GM23338 (cell line): ENCODE results near the gene TMEM59L. TPM values are rescaled to one million over a fixed set of nuclear protein-coding genes. Genes with fewer than 3 reads are reported as not detected.

Experiments used
- ATAC-seq: fragments of 200-7000 bp; cut with Tn5 transposase; 3 replicates; pipeline ENCODE4 v1.9.1; 2020
- DNase-seq: peaks from one replicate; pipeline ENCODE4 v3.0.0-alpha.2; 2015; ENCODE audit warnings: low spot score
- H2AFZ ChIP-seq: fragments of 200-600 bp; sonication (generic); 2 replicates; pipeline ENCODE4 v1.8.0; 2016; ENCODE audit warnings: antibody characterized with exemption, mild to moderate bottlenecking, moderate library complexity
- H3F3A ChIP-seq: fragments of 200-600 bp; sonication (generic); replicated peaks from 2 replicates; pipeline ENCODE4 v1.8.0; 2017; ENCODE audit warnings: antibody characterized with exemption, mixed run types, low read depth
- H3K27ac ChIP-seq: fragments of 200-600 bp; sonication (generic); 2 replicates; pipeline ENCODE4 v1.6.1; 2016; ENCODE audit warnings: low read depth
- H3K27me3 ChIP-seq: fragments of 200-600 bp; sonication (generic); 2 replicates; pipeline ENCODE4 v1.8.0; 2016; ENCODE audit warnings: mild to moderate bottlenecking, mixed run types, moderate library complexity; ENCODE audit not compliant: insufficient read depth
- H3K36me3 ChIP-seq: fragments of 200-600 bp; sonication (generic); 2 replicates; pipeline ENCODE4 v1.8.0; 2016; ENCODE audit warnings: mild to moderate bottlenecking; ENCODE audit not compliant: insufficient read depth
- H3K4me1 ChIP-seq: fragments of 200-600 bp; sonication (generic); 2 replicates; pipeline ENCODE4 v1.8.0; 2016; ENCODE audit warnings: mild to moderate bottlenecking, moderate library complexity; ENCODE audit not compliant: insufficient read depth
- H3K4me2 ChIP-seq: fragments of 200-600 bp; sonication (generic); 2 replicates; pipeline ENCODE4 v1.7.1; 2017; ENCODE audit warnings: mixed run types
- H3K4me3 ChIP-seq: fragments of 200-600 bp; sonication (generic); 2 replicates; pipeline ENCODE4 v1.6.1; 2016; ENCODE audit warnings: mixed run types
- H3K79me2 ChIP-seq: fragments of 200-600 bp; sonication (generic); replicated peaks from 2 replicates; pipeline ENCODE4 v1.8.0; 2017; ENCODE audit warnings: mild to moderate bottlenecking; ENCODE audit not compliant: insufficient read depth
- H3K9me2 ChIP-seq: fragments of 200-600 bp; sonication (generic); 2 replicates; pipeline ENCODE4 v1.8.0; 2017; ENCODE audit not compliant: insufficient read depth
- H4K20me1 ChIP-seq: fragments of 200-600 bp; sonication (generic); replicated peaks from 2 replicates; pipeline ENCODE4 v1.8.0; 2017; ENCODE audit warnings: mild to moderate bottlenecking; ENCODE audit not compliant: insufficient read depth
- H3K27ac Mint-ChIP-seq: 2 replicates; pipeline ENCODE4 v1.8.0; 2020; ENCODE audit warnings: inconsistent platforms, mild to moderate bottlenecking, moderate library complexity, mixed read lengths
- H3K27me3 Mint-ChIP-seq: 3 replicates; pipeline ENCODE4 v1.8.0; 2022; ENCODE audit warnings: low read depth, mild to moderate bottlenecking, moderate library complexity, mixed read lengths, inconsistent platforms; ENCODE audit not compliant: insufficient read depth, poor library complexity
- H3K36me3 Mint-ChIP-seq: 3 replicates; pipeline ENCODE4 v1.8.0; 2021; ENCODE audit warnings: low read depth, mild to moderate bottlenecking, inconsistent platforms, moderate library complexity, mixed read lengths
- H3K4me1 Mint-ChIP-seq: 3 replicates; pipeline ENCODE4 v1.8.0; 2020; ENCODE audit warnings: mild to moderate bottlenecking, inconsistent platforms, mixed read lengths
- H3K4me3 Mint-ChIP-seq: 3 replicates; pipeline ENCODE4 v1.8.0; 2021; ENCODE audit warnings: moderate library complexity, mild to moderate bottlenecking, inconsistent platforms, mixed read lengths
- H3K9me3 Mint-ChIP-seq: 3 replicates; pipeline ENCODE4 v1.8.0; 2020; ENCODE audit warnings: moderate library complexity, mild to moderate bottlenecking, inconsistent platforms, mixed read lengths
- ETS1 ChIP-seq: IDR thresholded peaks from 2 replicates; pipeline ENCODE4 v1.6.1; 2016; ENCODE audit warnings: antibody characterized with exemption
- EZH2 ChIP-seq: fragments of 200-600 bp; sonication (generic); IDR thresholded peaks from one replicate; pipeline ENCODE4 v1.8.0; 2017; ENCODE audit warnings: antibody characterized with exemption, mild to moderate bottlenecking, low read depth; ENCODE audit not compliant: unreplicated experiment
- EZH2phosphoT487 ChIP-seq: fragments of 200-600 bp; sonication (generic); IDR thresholded peaks from one replicate; pipeline ENCODE4 v1.8.1; 2018; ENCODE audit warnings: antibody characterized with exemption; ENCODE audit not compliant: unreplicated experiment
- JUNB ChIP-seq: IDR thresholded peaks from one replicate; pipeline ENCODE4 v1.6.1; 2016; ENCODE audit warnings: antibody characterized with exemption; ENCODE audit not compliant: unreplicated experiment
- NANOG ChIP-seq: IDR thresholded peaks from 2 replicates; pipeline ENCODE4 v1.6.1; 2016; ENCODE audit warnings: antibody characterized with exemption, borderline replicate concordance
- POLR2AphosphoS5 ChIP-seq: IDR thresholded peaks from 2 replicates; pipeline ENCODE4 v1.6.1; 2016; ENCODE audit warnings: antibody characterized with exemption, low read depth
- STAT1 ChIP-seq: IDR thresholded peaks from one replicate; pipeline ENCODE4 v1.6.1; 2016; ENCODE audit warnings: antibody characterized with exemption; ENCODE audit not compliant: unreplicated experiment
- polyA plus RNA-seq: library from polyadenylated mRNA; unstranded; fragments of >200 nt; fragmentation: Nextera tagmentation; extraction: Ambion mirVana; gene quantifications from 2 replicates; pipeline ENCODE4 v1.2.1, GENCODE V29; 2016
- total RNA-seq: library from RNA; depleted of rRNA; stranded (reverse); fragments of >200 nt; shearing (Covaris generic); gene quantifications from 2 replicates; pipeline ENCODE4 v1.2.3, GENCODE V29; 2014
- TF ChIP-seq, protein P1 (sequence below): fragments of 250-450 bp; sonication (Bioruptor Pico); IDR thresholded peaks from 2 replicates; pipeline ENCODE4 v1.5.0; 2020; ENCODE audit warnings: mild to moderate bottlenecking, moderate library complexity

Gene TMEM59L
- total and polyA plus RNA-seq, 2 experiments from 2014 or later = 9.8 to 15.7 TPM

- no peaks in the 10 kb centered on the region for H3K9me2 ChIP-seq
- H3K4me3 Mint-ChIP-seq = no peak overlapping the region
These were observed 14.2 kb downstream of the TMEM59L start for GRCh38 chr19:18626906-18627305.

More at GRCh38 chr19:18626906-18627305, 14.2 kb downstream of the TMEM59L start:
- H3K79me2 ChIP-seq = no peaks in the 10 kb centered on the region
- H3K27ac ChIP-seq = no peak overlapping the region
- no peaks in the 10 kb centered on the region for H3K27me3 ChIP-seq
- H3K4me1 ChIP-seq = no peaks in the 10 kb centered on the region
- no peak overlapping the region for H2AFZ ChIP-seq
- DNase-seq (peak; percentile 28), ATAC-seq (no peak)
- no peak overlapping the region for H3K4me2 ChIP-seq
- Mint-ChIP-seq H3K4me1 (no peaks in the 10 kb centered on the region), H3K27me3 (peaks cover 9% of the 10 kb centered on the region), H3K27ac (no peak overlapping the region), H3K9me3 (no peaks in the 10 kb centered on the region), H3K36me3 (no peaks in the 10 kb centered on the region)
- TF ChIP-seq, protein P1, sequence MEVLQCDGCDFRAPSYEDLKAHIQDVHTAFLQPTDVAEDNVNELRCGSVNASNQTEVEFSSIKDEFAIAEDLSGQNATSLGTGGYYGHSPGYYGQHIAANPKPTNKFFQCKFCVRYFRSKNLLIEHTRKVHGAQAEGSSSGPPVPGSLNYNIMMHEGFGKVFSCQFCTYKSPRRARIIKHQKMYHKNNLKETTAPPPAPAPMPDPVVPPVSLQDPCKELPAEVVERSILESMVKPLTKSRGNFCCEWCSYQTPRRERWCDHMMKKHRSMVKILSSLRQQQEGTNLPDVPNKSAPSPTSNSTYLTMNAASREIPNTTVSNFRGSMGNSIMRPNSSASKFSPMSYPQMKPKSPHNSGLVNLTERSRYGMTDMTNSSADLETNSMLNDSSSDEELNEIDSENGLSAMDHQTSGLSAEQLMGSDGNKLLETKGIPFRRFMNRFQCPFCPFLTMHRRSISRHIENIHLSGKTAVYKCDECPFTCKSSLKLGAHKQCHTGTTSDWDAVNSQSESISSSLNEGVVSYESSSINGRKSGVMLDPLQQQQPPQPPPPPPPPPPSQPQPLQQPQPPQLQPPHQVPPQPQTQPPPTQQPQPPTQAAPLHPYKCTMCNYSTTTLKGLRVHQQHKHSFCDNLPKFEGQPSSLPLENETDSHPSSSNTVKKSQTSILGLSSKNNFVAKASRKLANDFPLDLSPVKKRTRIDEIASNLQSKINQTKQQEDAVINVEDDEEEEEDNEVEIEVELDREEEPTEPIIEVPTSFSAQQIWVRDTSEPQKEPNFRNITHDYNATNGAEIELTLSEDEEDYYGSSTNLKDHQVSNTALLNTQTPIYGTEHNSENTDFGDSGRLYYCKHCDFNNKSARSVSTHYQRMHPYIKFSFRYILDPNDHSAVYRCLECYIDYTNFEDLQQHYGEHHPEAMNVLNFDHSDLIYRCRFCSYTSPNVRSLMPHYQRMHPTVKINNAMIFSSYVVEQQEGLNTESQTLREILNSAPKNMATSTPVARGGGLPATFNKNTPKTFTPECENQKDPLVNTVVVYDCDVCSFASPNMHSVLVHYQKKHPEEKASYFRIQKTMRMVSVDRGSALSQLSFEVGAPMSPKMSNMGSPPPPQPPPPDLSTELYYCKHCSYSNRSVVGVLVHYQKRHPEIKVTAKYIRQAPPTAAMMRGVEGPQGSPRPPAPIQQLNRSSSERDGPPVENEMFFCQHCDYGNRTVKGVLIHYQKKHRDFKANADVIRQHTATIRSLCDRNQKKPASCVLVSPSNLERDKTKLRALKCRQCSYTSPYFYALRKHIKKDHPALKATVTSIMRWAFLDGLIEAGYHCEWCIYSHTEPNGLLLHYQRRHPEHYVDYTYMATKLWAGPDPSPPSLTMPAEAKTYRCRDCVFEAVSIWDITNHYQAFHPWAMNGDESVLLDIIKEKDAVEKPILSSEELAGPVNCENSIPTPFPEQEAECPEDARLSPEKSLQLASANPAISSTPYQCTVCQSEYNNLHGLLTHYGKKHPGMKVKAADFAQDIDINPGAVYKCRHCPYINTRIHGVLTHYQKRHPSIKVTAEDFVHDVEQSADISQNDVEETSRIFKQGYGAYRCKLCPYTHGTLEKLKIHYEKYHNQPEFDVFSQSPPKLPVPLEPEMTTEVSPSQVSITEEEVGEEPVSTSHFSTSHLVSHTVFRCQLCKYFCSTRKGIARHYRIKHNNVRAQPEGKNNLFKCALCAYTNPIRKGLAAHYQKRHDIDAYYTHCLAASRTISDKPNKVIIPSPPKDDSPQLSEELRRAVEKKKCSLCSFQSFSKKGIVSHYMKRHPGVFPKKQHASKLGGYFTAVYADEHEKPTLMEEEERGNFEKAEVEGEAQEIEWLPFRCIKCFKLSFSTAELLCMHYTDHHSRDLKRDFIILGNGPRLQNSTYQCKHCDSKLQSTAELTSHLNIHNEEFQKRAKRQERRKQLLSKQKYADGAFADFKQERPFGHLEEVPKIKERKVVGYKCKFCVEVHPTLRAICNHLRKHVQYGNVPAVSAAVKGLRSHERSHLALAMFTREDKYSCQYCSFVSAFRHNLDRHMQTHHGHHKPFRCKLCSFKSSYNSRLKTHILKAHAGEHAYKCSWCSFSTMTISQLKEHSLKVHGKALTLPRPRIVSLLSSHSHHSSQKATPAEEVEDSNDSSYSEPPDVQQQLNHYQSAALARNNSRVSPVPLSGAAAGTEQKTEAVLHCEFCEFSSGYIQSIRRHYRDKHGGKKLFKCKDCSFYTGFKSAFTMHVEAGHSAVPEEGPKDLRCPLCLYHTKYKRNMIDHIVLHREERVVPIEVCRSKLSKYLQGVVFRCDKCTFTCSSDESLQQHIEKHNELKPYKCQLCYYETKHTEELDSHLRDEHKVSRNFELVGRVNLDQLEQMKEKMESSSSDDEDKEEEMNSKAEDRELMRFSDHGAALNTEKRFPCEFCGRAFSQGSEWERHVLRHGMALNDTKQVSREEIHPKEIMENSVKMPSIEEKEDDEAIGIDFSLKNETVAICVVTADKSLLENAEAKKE (CRISPR knock-in tag) = no peak
- TF ChIP-seq EZH2phosphoT487 = no peak
- TF ChIP-seq JUNB = no peak
- TF ChIP-seq ETS1 = no peak
- TF ChIP-seq POLR2AphosphoS5 = no peak
- TF ChIP-seq STAT1 = no peak
- TF ChIP-seq NANOG = no peak
- no peak for TF ChIP-seq EZH2
- no peak overlapping the region for H3K4me3 ChIP-seq
- no peaks in the 10 kb centered on the region for H4K20me1 ChIP-seq
- no peaks in the 10 kb centered on the region for H3F3A ChIP-seq
- H3K36me3 ChIP-seq = no peaks in the 10 kb centered on the region
